Cardiac fibroblast (primary cell): Measurements from ENCODE around the gene NSG1.
"Not testable (repeated sequence)": the region's sequence is repeated elsewhere in the genome, so short reads cannot be mapped to it uniquely, and the experiment has no call there.

Experiments
- DNase-seq, 2 donors: peaks; one replicate each; pipeline versions ENCODE4 v3.0.0 to v3.0.0-alpha.2; 2010; ENCODE audit warnings: low read depth in 2 of 2
- H3K4me3 ChIP-seq, 2 donors: replicated peaks in 1 of 2; 1 replicate in 1 of 2; 2 replicates in 1 of 2; pipeline ENCODE4 v1.5.1; 2011; ENCODE audit warnings: low read depth in 2 of 2, low read length in 2 of 2, mild to moderate bottlenecking in 2 of 2, moderate library complexity in 1 of 2
- TF ChIP-seq, protein P1 (sequence below): IDR thresholded peaks from one replicate; pipeline ENCODE4 v1.5.1; 2011; ENCODE audit warnings: low read depth, mild to moderate bottlenecking, low read length, inconsistent platforms

NSG1 gene

DNA sequence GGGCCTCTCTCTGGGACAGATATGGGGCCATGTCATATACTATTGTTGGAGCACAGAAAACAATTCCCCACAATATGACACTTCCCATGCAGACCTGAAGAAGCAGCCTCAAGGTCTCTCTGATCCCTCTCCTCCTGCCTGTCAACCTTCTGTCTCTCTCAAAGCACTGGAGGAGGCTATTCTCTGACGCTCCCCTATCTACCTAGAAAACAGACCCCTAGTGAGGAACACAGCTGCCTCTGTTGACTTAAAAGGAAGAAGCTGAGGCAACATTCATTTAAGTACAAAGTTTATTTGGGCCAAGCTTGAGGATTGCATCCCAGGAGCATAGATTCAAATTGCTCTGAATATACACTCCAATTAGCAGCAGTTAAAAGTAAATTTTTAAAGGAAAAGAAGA is 39.3 kb upstream of the NSG1 start:
- TF ChIP-seq, protein P1, sequence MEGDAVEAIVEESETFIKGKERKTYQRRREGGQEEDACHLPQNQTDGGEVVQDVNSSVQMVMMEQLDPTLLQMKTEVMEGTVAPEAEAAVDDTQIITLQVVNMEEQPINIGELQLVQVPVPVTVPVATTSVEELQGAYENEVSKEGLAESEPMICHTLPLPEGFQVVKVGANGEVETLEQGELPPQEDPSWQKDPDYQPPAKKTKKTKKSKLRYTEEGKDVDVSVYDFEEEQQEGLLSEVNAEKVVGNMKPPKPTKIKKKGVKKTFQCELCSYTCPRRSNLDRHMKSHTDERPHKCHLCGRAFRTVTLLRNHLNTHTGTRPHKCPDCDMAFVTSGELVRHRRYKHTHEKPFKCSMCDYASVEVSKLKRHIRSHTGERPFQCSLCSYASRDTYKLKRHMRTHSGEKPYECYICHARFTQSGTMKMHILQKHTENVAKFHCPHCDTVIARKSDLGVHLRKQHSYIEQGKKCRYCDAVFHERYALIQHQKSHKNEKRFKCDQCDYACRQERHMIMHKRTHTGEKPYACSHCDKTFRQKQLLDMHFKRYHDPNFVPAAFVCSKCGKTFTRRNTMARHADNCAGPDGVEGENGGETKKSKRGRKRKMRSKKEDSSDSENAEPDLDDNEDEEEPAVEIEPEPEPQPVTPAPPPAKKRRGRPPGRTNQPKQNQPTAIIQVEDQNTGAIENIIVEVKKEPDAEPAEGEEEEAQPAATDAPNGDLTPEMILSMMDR, result no peak
- no peak for DNase-seq
- H3K4me3 ChIP-seq, result no peak overlapping the region

DNA sequence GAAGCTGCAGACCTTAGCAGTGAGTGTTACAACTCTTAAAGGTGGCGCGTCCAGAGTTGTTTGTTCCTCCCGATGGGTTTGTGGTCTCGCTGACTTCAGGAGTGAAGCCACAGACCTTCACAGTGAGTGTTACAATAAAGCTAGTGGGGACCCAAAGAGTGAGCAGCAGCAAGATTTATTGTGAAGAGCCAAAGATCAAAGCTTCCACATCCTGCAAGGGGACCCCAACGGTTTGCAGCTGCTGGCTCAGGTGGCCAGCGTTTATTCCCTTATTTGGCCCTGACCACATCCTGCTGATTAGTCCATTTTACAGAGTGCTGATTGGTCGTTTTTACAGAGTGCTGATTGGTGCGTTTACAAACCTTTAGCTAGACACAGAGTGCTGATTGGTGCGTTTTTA is 38.3 kb upstream of the NSG1 start:
- H3K4me3 ChIP-seq, DNase-seq: not testable (repeated sequence)

DNA sequence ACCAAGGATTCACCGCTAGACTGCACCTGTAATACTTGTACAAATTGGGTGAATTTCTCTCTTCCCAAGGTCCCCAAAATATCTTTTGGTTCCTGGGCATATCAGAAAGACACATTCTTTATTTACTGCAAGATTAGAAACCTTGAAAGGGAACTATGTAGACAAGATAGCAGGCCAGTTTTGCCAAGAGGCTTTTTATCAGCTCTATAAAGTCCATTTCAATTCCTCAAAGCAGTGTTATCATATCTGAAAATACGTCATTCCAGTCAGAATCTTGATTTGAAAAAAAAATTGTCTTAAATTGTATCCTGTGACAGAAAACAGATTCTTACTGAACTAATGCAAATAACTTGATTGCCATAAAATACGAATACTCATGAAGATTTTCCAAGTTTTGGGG is 37.0 kb upstream of the NSG1 start:
- H3K4me3 ChIP-seq, result no peak overlapping the region

DNA sequence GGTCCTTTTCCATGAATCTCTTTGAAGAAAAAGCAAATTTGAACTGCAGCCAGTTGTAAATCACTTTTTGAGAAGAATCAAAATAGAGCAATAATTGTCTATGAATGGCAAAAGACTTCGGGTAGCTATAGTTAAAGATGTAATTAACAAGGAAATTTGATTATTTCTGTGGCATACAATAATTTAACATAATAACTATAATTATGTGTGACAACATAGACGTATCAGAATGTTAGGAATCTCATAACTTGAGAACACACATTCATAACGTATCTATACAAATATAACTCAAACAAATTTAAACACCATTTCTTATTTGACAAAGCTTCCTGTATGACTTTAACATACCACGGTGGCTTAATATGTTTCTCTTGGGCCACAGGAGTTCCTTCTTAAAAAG is 36.0 kb upstream of the NSG1 start:
- no peak overlapping the region for H3K4me3 ChIP-seq
- TF ChIP-seq, protein P1, result no peak
- DNase-seq, result no peak

More for the DNA sequence above, 37.0 kb upstream of the NSG1 start:
- no peak for DNase-seq
- TF ChIP-seq, protein P1, result no peak

DNA sequence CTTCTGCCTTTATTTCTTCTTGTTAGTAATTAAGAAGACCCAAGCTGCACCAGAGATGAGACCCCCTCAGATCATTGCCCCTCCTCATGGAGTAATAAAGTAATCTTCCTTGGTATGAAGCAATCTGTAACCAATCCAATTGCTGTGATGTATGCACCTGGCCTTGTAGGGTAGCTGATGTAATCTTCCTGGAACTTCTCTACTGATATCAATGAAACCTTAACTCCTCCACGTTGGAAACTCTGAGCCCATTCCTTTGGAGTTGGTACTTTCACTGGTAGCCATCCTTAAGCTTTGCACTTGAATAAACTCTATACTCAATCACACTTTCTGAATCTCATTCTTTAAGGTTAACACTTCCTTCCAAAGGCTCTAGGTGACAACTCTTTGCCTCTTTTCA is 31.6 kb upstream of the NSG1 start:
- DNase-seq, result no peak
- TF ChIP-seq, protein P1, result no peak
- no peak overlapping the region for H3K4me3 ChIP-seq

DNA sequence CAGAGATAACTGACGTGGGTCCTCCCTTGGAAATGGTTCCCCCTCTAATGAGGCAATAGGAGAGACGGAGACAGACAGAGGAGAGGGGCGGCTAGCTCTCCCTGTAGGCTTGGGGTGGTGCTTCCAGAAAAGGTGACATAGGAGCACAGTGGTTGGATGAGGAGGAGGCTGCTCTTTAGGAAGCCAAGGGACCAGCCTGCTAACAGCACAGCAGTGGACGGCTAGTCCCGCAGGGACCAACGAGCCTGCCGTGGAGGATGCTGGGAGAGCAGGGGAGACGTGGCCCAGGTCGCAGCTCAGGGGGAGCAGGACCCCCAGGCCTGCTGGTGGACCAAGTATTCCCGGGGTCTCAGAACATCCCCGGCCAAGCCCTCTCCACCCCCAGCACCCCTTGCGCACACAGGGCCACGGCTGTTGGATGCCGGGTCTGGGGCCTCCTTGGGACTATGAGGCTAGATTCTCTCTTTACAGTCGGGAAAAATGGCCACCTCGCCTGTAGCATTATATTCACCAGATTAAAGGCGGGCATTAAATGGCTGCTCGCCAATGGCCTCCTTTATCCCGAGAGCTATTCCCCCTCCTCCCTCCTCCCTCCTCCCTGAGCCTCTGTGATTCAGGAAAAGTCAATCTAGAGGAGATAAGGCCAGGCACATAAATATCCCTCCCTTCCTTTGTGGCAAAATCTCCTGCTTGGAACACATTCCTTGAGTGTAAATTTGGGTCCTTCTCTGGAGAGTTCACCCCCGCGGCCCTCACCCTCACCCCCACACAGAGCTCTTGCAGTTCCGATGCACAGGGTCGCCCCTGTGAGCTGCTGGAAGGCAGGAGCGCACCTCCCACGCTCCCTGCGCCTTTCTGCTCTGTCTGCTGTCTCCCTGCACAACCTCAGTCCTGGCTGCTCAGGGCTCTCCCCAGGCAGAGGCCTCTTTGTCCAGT is 30.5 kb upstream of the NSG1 start:
- peak in 1 of 2 donors; percentile 84 for DNase-seq
- H3K4me3 ChIP-seq, result no peak overlapping the region
- TF ChIP-seq, protein P1, result no peak

DNA sequence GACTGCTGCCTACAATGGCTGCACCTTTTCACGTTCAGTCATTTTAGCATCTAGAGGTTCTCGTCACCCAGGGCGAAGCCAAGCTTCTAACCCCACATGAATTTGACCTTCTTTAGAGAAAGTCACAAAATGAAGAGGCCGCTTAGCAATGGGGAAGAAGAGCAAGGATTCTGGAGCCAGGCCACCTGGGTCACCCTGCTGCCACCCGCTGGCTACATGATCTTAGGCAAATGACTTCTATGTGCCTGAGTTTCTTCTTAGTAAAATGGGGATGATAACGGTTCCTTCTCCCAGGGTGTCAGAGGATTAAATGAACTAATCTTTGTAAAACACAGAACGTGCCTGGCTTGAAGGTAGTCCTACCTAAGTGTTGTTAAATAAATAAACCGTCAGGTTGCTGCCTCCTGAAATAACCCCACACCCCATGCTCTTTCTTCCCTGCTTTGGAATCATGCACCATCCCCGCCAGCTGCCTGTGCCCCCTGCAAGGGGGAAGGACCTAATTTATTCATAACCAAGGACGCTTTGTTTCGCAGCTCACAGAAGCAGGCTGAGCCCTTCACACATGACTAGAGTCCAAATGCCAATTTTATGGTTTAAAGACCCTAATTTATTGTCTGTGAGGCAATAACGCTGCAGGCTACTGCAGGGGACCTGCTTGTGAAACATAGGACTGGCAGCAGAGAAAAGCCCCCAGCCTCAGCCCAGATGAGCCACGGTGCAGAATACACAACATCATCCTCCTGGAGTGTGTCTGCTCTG is 28.6 kb upstream of the NSG1 start:
- no peak overlapping the region for H3K4me3 ChIP-seq
- no peak for DNase-seq
- TF ChIP-seq, protein P1, result no peak
